Ishikawa (cell line): ENCODE measurements around the gene RIMS1.

Source experiments
- CEBPB ChIP-seq: IDR thresholded peaks from 2 replicates; pipeline ENCODE4 v1.6.1; 2012
- EP300 ChIP-seq: IDR thresholded peaks from 2 replicates; pipeline ENCODE4 v1.6.1; 2012; ENCODE audit warnings: borderline replicate concordance
- FOXM1 ChIP-seq: IDR thresholded peaks from 2 replicates; pipeline ENCODE4 v1.6.1; 2012; ENCODE audit warnings: low read depth, borderline replicate concordance
- RAD21 ChIP-seq: IDR thresholded peaks from 2 replicates; pipeline ENCODE4 v1.6.1; 2012; ENCODE audit warnings: low read depth
- TAF1 ChIP-seq: IDR thresholded peaks from 2 replicates; pipeline ENCODE4 v1.6.1; 2012; ENCODE audit warnings: low read depth, mild to moderate bottlenecking
- TF ChIP-seq, protein P1 (sequence below): IDR thresholded peaks from 2 replicates; pipeline ENCODE4 v1.6.1; 2012

DNA sequence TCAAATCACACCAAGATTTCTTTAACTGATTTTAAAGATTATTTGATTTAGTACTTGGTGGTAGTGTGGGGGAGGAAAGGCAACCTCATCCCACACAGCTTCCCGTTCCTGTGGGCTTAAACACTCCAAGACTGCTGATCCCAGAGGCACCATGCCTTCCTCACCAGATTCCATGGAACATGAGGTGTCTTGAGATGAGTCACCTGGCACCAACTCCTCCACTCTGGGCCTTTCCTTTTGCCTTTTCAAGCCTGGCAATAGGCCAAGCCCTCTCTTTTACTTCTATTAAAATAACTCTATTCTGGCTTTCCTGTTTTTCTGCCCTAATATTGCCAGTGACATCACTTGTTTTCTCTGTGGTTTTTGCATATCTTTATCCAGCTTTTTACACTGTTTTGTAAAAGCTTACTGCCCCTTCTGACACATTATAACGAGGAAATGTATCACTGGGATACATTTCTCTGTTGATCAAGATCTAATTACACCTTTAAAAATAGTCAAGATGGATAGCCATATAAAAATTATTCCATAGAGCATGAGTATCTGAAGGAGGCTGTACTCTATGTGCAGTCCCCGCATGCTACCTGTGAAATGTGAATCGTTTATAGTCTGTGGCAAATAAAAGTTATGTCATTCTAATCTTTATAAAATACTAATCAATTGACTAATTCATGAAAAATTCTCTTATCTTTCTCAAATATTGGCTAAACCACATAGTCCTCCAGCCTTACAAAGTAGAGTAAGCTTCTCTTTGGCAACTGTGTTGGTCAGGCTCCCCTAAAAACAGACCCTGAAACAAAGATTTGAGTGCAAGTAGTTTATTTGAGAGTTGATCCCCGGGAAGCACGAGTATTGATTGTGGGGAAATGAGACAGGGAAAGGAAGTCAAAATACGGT is 477.7 kb downstream of the RIMS1 start:
- TF ChIP-seq TAF1 (no peak), CEBPB (no peak), EP300 (no peak), RAD21 (no peak), FOXM1 (no peak)
- TF ChIP-seq, protein P1, sequence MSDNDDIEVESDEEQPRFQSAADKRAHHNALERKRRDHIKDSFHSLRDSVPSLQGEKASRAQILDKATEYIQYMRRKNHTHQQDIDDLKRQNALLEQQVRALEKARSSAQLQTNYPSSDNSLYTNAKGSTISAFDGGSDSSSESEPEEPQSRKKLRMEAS = no peak
